CD14-positive monocyte (primary cell): ENCODE data around the gene KCNQ1. TPM values are rescaled to one million over a fixed set of nuclear protein-coding genes. Genes with fewer than 3 reads are reported as not detected.

ENCODE experiments used
- DNase-seq, 3 donors: peaks; one replicate each; pipeline ENCODE4 v3.0.0-alpha.2; 2011 to 2022
- H2AFZ ChIP-seq: 2 replicates; pipeline ENCODE4 v1.6.0; 2012; ENCODE audit warnings: mild to moderate bottlenecking, low read depth, low read length, inconsistent platforms; ENCODE audit not compliant: insufficient read depth, poor library complexity, severe bottlenecking
- H3K27ac ChIP-seq, 2 donors: 1 replicate in 1 of 2; 2 replicates in 1 of 2; pipeline ENCODE4 v1.5.1; 2012 to 2013; ENCODE audit warnings: low read length in 2 of 2, control low read depth in 1 of 2, inconsistent platforms in 1 of 2, low read depth in 1 of 2, mild to moderate bottlenecking in 1 of 2
- H3K27me3 ChIP-seq, 2 donors: one replicate each; pipeline versions ENCODE4 v1.6.0 to v1.6.1; 2011 to 2013; ENCODE audit warnings: low read length in 2 of 2; ENCODE audit not compliant: control insufficient read depth in 2 of 2, insufficient read depth in 2 of 2
- H3K36me3 ChIP-seq, 2 donors: replicated peaks in 1 of 2; 1 replicate in 1 of 2; 2 replicates in 1 of 2; pipeline versions ENCODE4 v1.5.1 to v1.6.1; 2012 to 2013; ENCODE audit warnings: low read length in 2 of 2, control low read depth in 1 of 2, inconsistent platforms in 1 of 2, mild to moderate bottlenecking in 1 of 2; ENCODE audit not compliant: insufficient read depth in 2 of 2, control insufficient read depth in 1 of 2
- H3K4me1 ChIP-seq, 2 donors: 1 replicate in 1 of 2; 2 replicates in 1 of 2; pipeline versions ENCODE4 v1.5.1 to v1.6.1; 2012 to 2013; ENCODE audit warnings: low read length in 2 of 2, control low read depth in 1 of 2, inconsistent platforms in 1 of 2, mild to moderate bottlenecking in 1 of 2, moderate library complexity in 1 of 2; ENCODE audit not compliant: insufficient read depth in 2 of 2, control insufficient read depth in 1 of 2
- H3K4me2 ChIP-seq: replicated peaks from 2 replicates; pipeline ENCODE3; 2012; ENCODE audit warnings: low read length, moderate library complexity, mild to moderate bottlenecking; ENCODE audit not compliant: poor library complexity, severe bottlenecking; ENCODE audit errors: extremely low read depth
- H3K4me3 ChIP-seq, 3 experiments: fragments of 200-600 bp in 1 of 3; sonication (generic) in 1 of 3; replicated peaks in 1 of 3; 1 replicate in 2 of 3; 2 replicates in 1 of 3; pipeline ENCODE4 v1.5.1; 2011 to 2013; ENCODE audit warnings: low read length in 3 of 3, mild to moderate bottlenecking in 3 of 3, control low read depth in 2 of 3, low read depth in 2 of 3, inconsistent platforms in 1 of 3, moderate library complexity in 1 of 3
- H3K79me2 ChIP-seq: 2 replicates; pipeline ENCODE4 v1.6.0; 2012; ENCODE audit warnings: mild to moderate bottlenecking, control low read depth, inconsistent platforms, low read length, moderate library complexity; ENCODE audit not compliant: insufficient read depth
- H3K9ac ChIP-seq: 2 replicates; pipeline ENCODE4 v1.6.0; 2017; ENCODE audit warnings: low read length, mild to moderate bottlenecking; ENCODE audit not compliant: insufficient read depth, poor library complexity, severe bottlenecking
- H3K9me3 ChIP-seq, 2 donors: replicated peaks in 1 of 2; 1 replicate in 1 of 2; 2 replicates in 1 of 2; pipeline versions ENCODE4 v1.5.1 to v1.6.1; 2012 to 2013; ENCODE audit warnings: low read length in 2 of 2, control low read depth in 1 of 2; ENCODE audit not compliant: control insufficient read depth in 1 of 2, insufficient read depth in 1 of 2
- H4K20me1 ChIP-seq: 2 replicates; pipeline ENCODE4 v1.6.0; 2012; ENCODE audit warnings: mild to moderate bottlenecking, low read length, control low read depth, moderate library complexity; ENCODE audit not compliant: insufficient read depth
- H3K27ac Mint-ChIP-seq, 7 donors: one replicate each; pipeline ENCODE4 v1.8.0; 2020; ENCODE audit warnings: mild to moderate bottlenecking in 7 of 7, mixed read lengths in 7 of 7, moderate library complexity in 6 of 7, inconsistent platforms in 2 of 7
- H3K27me3 Mint-ChIP-seq, 3 donors: one replicate each; pipeline ENCODE4 v1.8.0; 2021 to 2022; ENCODE audit warnings: low read depth in 3 of 3, mild to moderate bottlenecking in 3 of 3, mixed read lengths in 3 of 3, moderate library complexity in 3 of 3, inconsistent platforms in 1 of 3
- H3K36me3 Mint-ChIP-seq, 2 donors: one replicate each; pipeline ENCODE4 v1.8.0; 2020; ENCODE audit warnings: mixed read lengths in 2 of 2, inconsistent platforms in 1 of 2, mild to moderate bottlenecking in 1 of 2
- H3K4me1 Mint-ChIP-seq: one replicate; pipeline ENCODE4 v1.8.0; 2020; ENCODE audit warnings: mild to moderate bottlenecking, mixed read lengths
- H3K4me3 Mint-ChIP-seq, 2 donors: one replicate each; pipeline ENCODE4 v1.8.0; 2020; ENCODE audit warnings: mild to moderate bottlenecking in 2 of 2, mixed read lengths in 2 of 2, moderate library complexity in 1 of 2
- H3K9me3 Mint-ChIP-seq, 7 donors: one replicate each; pipeline ENCODE4 v1.8.0; 2020 to 2022; ENCODE audit warnings: mixed read lengths in 7 of 7, mild to moderate bottlenecking in 6 of 7, moderate library complexity in 6 of 7, inconsistent platforms in 2 of 7
- CTCF ChIP-seq: fragments of 200-600 bp; IDR thresholded peaks from one replicate; pipeline ENCODE4 v1.8.0; 2022; ENCODE audit warnings: antibody characterized with exemption, mild to moderate bottlenecking
- WGBS: methylation state at CpG from one replicate; pipeline ENCODE4 v1.1.5; 2013; ENCODE audit warnings: missing lambda C conversion rate; ENCODE audit not compliant: insufficient coverage; 5-methylcytosine and 5-hydroxymethylcytosine counted together
- intact Hi-C, 2 donors: fragments of 100-400 bp; cut with micrococcal nuclease; formaldehyde crosslinking; loops; one replicate each; pipeline versions ENCODE4 v1.15.0 to v1.15.1; 2023
- polyA plus RNA-seq, 3 donors: library from polyadenylated mRNA; depleted of rRNA in 1 of 3; unstranded in 2 of 3; stranded (reverse) in 1 of 3; fragments of 300-500 nt in 2 of 3; fragments of >200 nt in 1 of 3; fragmentation: Illumina TruSeq in 2 of 3; gene quantifications; 1 replicate in 2 of 3; 2 replicates in 1 of 3; pipeline ENCODE4 v1.2.3, GENCODE V29; 2012 to 2021

The KCNQ1 gene
- polyA plus RNA-seq, 3 donors = 14.9 to 31.8 (median 21.6) TPM

GRCh38 chr11:2837651-2838050 is 392.8 kb downstream of the KCNQ1 start:
- Mint-ChIP-seq H3K4me3 (peak overlapping the region; percentile 39 to 49), H3K27me3 (peaks cover 4 to 17% (median 13%) of the 10 kb centered on the region in 3 donors), H3K27ac (peak overlapping the region in 1 of 7 donors; percentile 58), H3K36me3 (peaks cover 2 to 7% of the 10 kb centered on the region in 2 donors), H3K4me1 (peaks cover 19% of the 10 kb centered on the region), H3K9me3 (no peaks in the 10 kb centered on the region)
- Histone ChIP-seq H3K36me3 (no peaks in the 10 kb centered on the region), H3K4me1 (peaks cover 15 to 22% of the 10 kb centered on the region in 2 donors), H3K9ac (peak overlapping the region; percentile 34), H3K4me2 (peak overlapping the region; percentile 15), H3K9me3 (no peaks in the 10 kb centered on the region), H3K79me2 (no peaks in the 10 kb centered on the region), H4K20me1 (peaks cover 47% of the 10 kb centered on the region), H2AFZ (no peak overlapping the region), H3K27ac (no peak overlapping the region), H3K27me3 (no peaks in the 10 kb centered on the region), H3K4me3 (no peak overlapping the region)
- no peak for DNase-seq
- WGBS = 74% methylated on average over 9 of the region's 12 CpGs
- TF ChIP-seq CTCF = no peak
- intact Hi-C loops = no loop called here

- H3K4me1 ChIP-seq = peaks cover 15 to 22% of the 10 kb centered on the region in 2 donors
- peak overlapping the region; percentile 15 for H3K4me2 ChIP-seq
- no peak for TF ChIP-seq CTCF
- Mint-ChIP-seq H3K36me3 (peaks cover 2 to 7% of the 10 kb centered on the region in 2 donors), H3K27ac (peak overlapping the region in 1 of 7 donors; percentile 70), H3K4me3 (peak overlapping the region; percentile 39 to 49), H3K27me3 (peaks cover 4 to 17% (median 13%) of the 10 kb centered on the region in 3 donors), H3K9me3 (no peaks in the 10 kb centered on the region), H3K4me1 (peaks cover 19% of the 10 kb centered on the region)
- no peaks in the 10 kb centered on the region for H3K9me3 ChIP-seq
- no peak overlapping the region for H3K9ac ChIP-seq
- peaks cover 47% of the 10 kb centered on the region for H4K20me1 ChIP-seq
- H3K79me2 ChIP-seq = no peaks in the 10 kb centered on the region
- intact Hi-C loops = no loop called here
- no peaks in the 10 kb centered on the region for H3K36me3 ChIP-seq
- DNase-seq = no peak
- no peak overlapping the region for H2AFZ ChIP-seq
- H3K27ac ChIP-seq = no peak overlapping the region
- H3K4me3 ChIP-seq = no peak overlapping the region
- no peaks in the 10 kb centered on the region for H3K27me3 ChIP-seq
- WGBS = 19% methylated on average over 8 of the region's 11 CpGs
These were observed 393.3 kb downstream of the KCNQ1 start for GRCh38 chr11:2838091-2838490.
